ENCODE data around the gene PTTG1. TPM values are rescaled to one million over a fixed set of nuclear protein-coding genes. Genes with fewer than 3 reads are reported as not detected.

Gene PTTG1
- total and polyA plus RNA-seq, 2 of the 4 experiments (the other 2 are of a cell fraction), result 98.6 to 118 TPM

GRCh38 chr5:160469156-160470144 lies 47.8 kb downstream of the PTTG1 start:
- no peak overlapping the region for H2AK5ac ChIP-seq (ENCODE audit: low read depth, low read length)
- no peak overlapping the region for H3K4me2 ChIP-seq (ENCODE audit: low read depth, low read length)
- in situ Hi-C loops (cut with MboI; ENCODE audit: low sequenced_read_pairs), result no loop called here
- ChIA-PET CTCF (no interaction called here), POLR2A (ENCODE audit: unreplicated experiment) (no interaction called here)
- peaks cover 2% of the 10 kb centered on the region; the same call in 1 of the 2 replicates for H3K27me3 ChIP-seq (ENCODE audit: control insufficient read depth, insufficient read depth, low read length)
- dilution Hi-C loops (cut with HindIII; ENCODE audit: low sequenced_read_pairs, unreplicated experiment), result no loop called here
- no peak overlapping the region for H2AFZ ChIP-seq (replicated peaks; ENCODE audit: low read length, poor library complexity)
- no peaks in the 10 kb centered on the region for H3K79me1 ChIP-seq (ENCODE audit: low read depth in 1 of 2, low read length in 2 of 2)
- peaks cover 7% of the 10 kb centered on the region for H3K4me1 ChIP-seq (ENCODE audit: control insufficient read depth, insufficient read depth, low read length)
- no peak overlapping the region for H4K91ac ChIP-seq (ENCODE audit: insufficient read depth, low read depth, low read length)
- no peak for DNase-seq
- H2BK20ac ChIP-seq (ENCODE audit: low read depth, low read length), result no peak overlapping the region
- no peaks in the 10 kb centered on the region for H3K9me1 ChIP-seq (ENCODE audit: insufficient read depth, low read length)
- H3K36me3 ChIP-seq (ENCODE audit: control insufficient read depth, insufficient read depth, low read length), result no peaks in the 10 kb centered on the region
- no peaks in the 10 kb centered on the region for H3K9me3 ChIP-seq (ENCODE audit: control insufficient read depth, insufficient read depth, low read length)
- H3K9ac ChIP-seq (ENCODE audit: low read depth, low read length), result no peak overlapping the region
- no peak for ATAC-seq (ENCODE audit: low read depth)
- H2BK15ac ChIP-seq (ENCODE audit: low read depth, low read length), result no peak overlapping the region
- H4K8ac ChIP-seq (ENCODE audit: low read depth in 2 of 2, low read length in 2 of 2), result no peak overlapping the region
- H2BK5ac ChIP-seq (ENCODE audit: low read depth, low read length, poor library complexity, severe bottlenecking), result no peak overlapping the region
- no peak overlapping the region for H3K14ac ChIP-seq (replicated peaks; ENCODE audit: low read depth, low read length)
- H3K23ac ChIP-seq (ENCODE audit: low read depth, low read length), result no peak overlapping the region
- no peak overlapping the region for H3K18ac ChIP-seq (ENCODE audit: low read depth, low read length)
- no peak overlapping the region for H4K5ac ChIP-seq (ENCODE audit: low read depth, low read length)
- 95% methylated on average over 4 of the region's 20 CpGs; no CpG with 5 or more reads in 1 of the 2 experiments for whole genome bisulfite sequencing, 2 experiments (ENCODE audit: extremely low coverage in 2 of 2, insufficient read length in 1 of 2)
- H3K4ac ChIP-seq (ENCODE audit: low read depth, low read length), result no peak overlapping the region
- H3K27ac ChIP-seq (ENCODE audit: insufficient read depth, low read length), result no peak overlapping the region
- no peak overlapping the region for H3K56ac ChIP-seq (ENCODE audit: extremely low read depth, insufficient read depth, low read length)
- H3K4me3 ChIP-seq (ENCODE audit: insufficient read depth, low read depth, low read length), result no peak overlapping the region
- intact Hi-C loops (cut with micrococcal nuclease), result no loop called here
- no peaks in the 10 kb centered on the region for H4K20me1 ChIP-seq (ENCODE audit: insufficient read depth, low read length)
- no TSS peak for BruUV-seq (replicated peaks)
- no peak overlapping the region for H2BK120ac ChIP-seq (ENCODE audit: low read depth, low read length)
- H2AK9ac ChIP-seq (replicated peaks; ENCODE audit: low read depth, low read length, poor library complexity), result no peak overlapping the region
- no peak for TF ChIP-seq NFE2L2 (IDR thresholded peaks at IDR 0.05; ENCODE audit: low read depth, low read length)
- no peak for TF ChIP-seq MXI1 (IDR thresholded peaks at IDR 0.05; ENCODE audit: borderline replicate concordance, low read depth, low read length)
- no peak for TF ChIP-seq RAD21 (IDR thresholded peaks at IDR 0.05; ENCODE audit: low read length)
- TF ChIP-seq CHD1 (IDR thresholded peaks at IDR 0.05; ENCODE audit: low read depth, low read length), result no peak
- TF ChIP-seq MAZ (IDR thresholded peaks at IDR 0.05; ENCODE audit: borderline replicate concordance, low read depth, low read length), result no peak
- TF ChIP-seq SMC3 (IDR thresholded peaks at IDR 0.05; ENCODE audit: low read depth, low read length), result no peak
- TF ChIP-seq MAFK (IDR thresholded peaks at IDR 0.05; ENCODE audit: low read depth, low read length), result no peak
- TF ChIP-seq BHLHE40 (IDR thresholded peaks at IDR 0.05; ENCODE audit: low read depth, low read length), result no peak
- no peak for TF ChIP-seq POLR2A (IDR thresholded peaks at IDR 0.05; ENCODE audit: low read depth, low read length)
- no peak for TF ChIP-seq RFX5 (IDR thresholded peaks at IDR 0.05; ENCODE audit: low read depth, low read length)
- TF ChIP-seq CEBPB (IDR thresholded peaks at IDR 0.05; ENCODE audit: low read depth, low read length), result no peak
- TF ChIP-seq, protein P1, sequence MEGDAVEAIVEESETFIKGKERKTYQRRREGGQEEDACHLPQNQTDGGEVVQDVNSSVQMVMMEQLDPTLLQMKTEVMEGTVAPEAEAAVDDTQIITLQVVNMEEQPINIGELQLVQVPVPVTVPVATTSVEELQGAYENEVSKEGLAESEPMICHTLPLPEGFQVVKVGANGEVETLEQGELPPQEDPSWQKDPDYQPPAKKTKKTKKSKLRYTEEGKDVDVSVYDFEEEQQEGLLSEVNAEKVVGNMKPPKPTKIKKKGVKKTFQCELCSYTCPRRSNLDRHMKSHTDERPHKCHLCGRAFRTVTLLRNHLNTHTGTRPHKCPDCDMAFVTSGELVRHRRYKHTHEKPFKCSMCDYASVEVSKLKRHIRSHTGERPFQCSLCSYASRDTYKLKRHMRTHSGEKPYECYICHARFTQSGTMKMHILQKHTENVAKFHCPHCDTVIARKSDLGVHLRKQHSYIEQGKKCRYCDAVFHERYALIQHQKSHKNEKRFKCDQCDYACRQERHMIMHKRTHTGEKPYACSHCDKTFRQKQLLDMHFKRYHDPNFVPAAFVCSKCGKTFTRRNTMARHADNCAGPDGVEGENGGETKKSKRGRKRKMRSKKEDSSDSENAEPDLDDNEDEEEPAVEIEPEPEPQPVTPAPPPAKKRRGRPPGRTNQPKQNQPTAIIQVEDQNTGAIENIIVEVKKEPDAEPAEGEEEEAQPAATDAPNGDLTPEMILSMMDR (conservative IDR thresholded peaks at IDR 0.05; ENCODE audit: low read depth, low read length), result no peak
- no peak for TF ChIP-seq FOS (IDR thresholded peaks at IDR 0.05; ENCODE audit: low read depth, low read length)
- TF ChIP-seq USF2 (IDR thresholded peaks at IDR 0.05; ENCODE audit: low read depth, low read length), result no peak
- TF ChIP-seq RCOR1 (IDR thresholded peaks at IDR 0.05; ENCODE audit: insufficient replicate concordance, low read length), result no peak

All from IMR-90 (cell line).